ENCODE results near the gene PADI2. TPM values are rescaled to one million over a fixed set of nuclear protein-coding genes. Genes with fewer than 3 reads are reported as not detected.

PADI2 gene
- total and polyA plus RNA-seq, 9 donors, result 37.2 to 81.7 (median 67.8) TPM

DNA sequence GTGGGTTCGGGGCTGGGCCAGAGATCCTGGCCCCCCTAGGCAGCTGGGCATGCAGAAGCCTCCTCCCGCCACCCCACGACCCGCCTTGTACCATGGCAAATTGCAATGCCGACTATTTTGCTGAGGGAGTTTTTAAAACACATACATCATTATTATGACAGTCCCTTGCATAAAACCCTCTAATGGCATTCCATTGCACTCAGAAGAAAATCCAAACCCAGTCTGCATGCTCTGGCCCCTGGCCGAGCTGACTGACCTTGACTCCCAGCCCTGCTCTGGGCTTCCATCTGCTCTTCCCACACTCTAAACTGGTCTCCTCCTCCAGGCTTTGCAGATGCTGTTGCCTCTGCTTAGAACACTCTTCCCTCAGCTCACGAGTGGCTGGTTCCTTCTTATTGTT is 28.0 kb downstream of the PADI2 start:
- Histone ChIP-seq H3K9me3 (replicated peaks; ENCODE audit: control insufficient read depth, low read depth, low read length) (peaks cover 2% of the 10 kb centered on the region), H3K4me3 (ENCODE audit: low read length) (no peak overlapping the region), H3K27ac (ENCODE audit: low read length) (no peak overlapping the region), H3K27me3 (ENCODE audit: control insufficient read depth, insufficient read depth, low read length) (peaks cover 6% of the 10 kb centered on the region), H3K4me1 (ENCODE audit: control insufficient read depth, insufficient read depth, low read length) (peaks cover 18% of the 10 kb centered on the region), H3K36me3 (ENCODE audit: control insufficient read depth, insufficient read depth, low read length) (peaks cover 5% of the 10 kb centered on the region)
- no peak for DNase-seq
- WGBS (ENCODE audit: insufficient coverage), result 61% methylated on average over 4 of the region's 7 CpGs

- peaks cover 4% of the 10 kb centered on the region for H3K27me3 ChIP-seq (ENCODE audit: control insufficient read depth, insufficient read depth, low read length)
- no peak for DNase-seq
- no peak overlapping the region for H3K4me3 ChIP-seq (ENCODE audit: low read length)
- H3K27ac ChIP-seq (ENCODE audit: low read length), result no peak overlapping the region
- WGBS (ENCODE audit: insufficient coverage), result 82% methylated on average over 13 of the region's 14 CpGs
- peaks cover 2% of the 10 kb centered on the region for H3K9me3 ChIP-seq (replicated peaks; ENCODE audit: control insufficient read depth, low read depth, low read length)
- H3K36me3 ChIP-seq (ENCODE audit: control insufficient read depth, insufficient read depth, low read length), result peaks cover 5% of the 10 kb centered on the region
- H3K4me1 ChIP-seq (ENCODE audit: control insufficient read depth, insufficient read depth, low read length), result peaks cover 18% of the 10 kb centered on the region
Measured at GRCh38 chr1:17089506-17089905, 29.7 kb downstream of the PADI2 start.

DNA sequence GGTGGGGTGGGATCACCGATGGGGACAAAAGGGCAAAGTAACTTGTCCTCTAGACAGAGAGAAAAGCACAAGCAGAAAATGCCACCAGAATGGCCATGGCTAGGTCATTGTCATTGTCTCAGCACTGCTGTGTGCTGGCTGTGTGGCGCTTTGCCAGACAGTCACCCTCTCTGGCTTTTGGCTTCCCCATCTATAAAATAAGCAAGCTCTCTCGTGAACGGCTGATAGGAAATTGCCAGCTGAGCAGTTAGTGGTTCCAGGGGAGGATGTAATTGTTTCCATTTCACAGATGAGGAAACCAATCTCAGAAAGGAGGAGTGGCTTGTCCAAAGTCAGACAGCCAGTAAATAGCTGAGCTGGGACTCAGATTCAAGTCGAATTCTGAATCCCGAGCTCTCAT is 32.5 kb downstream of the PADI2 start:
- Histone ChIP-seq H3K36me3 (ENCODE audit: control insufficient read depth, insufficient read depth, low read length) (no peaks in the 10 kb centered on the region), H3K27ac (ENCODE audit: low read length) (no peak overlapping the region)
- 60% methylated on average over 2 of the region's 6 CpGs for WGBS (ENCODE audit: insufficient coverage)

DNA sequence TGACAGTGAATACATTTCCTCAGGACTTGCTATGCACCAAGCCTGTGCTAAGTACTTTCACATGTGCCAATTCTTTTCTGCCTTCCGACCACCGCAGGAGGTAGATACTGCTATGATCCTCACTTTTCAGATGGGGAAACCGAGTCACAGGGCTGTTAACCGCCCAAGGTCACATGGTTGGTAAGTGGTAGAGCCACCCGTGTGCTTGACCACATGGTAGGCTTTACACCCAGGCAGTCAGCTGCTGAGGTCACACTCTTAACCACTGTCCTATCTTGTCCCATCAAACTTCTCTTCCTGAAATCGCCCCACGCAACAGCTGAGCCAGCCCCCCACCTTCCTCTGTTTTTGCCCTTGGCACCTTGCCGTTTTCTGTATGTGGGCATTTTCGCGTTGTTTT is 34.5 kb downstream of the PADI2 start:
- Histone ChIP-seq H3K27me3 (ENCODE audit: control insufficient read depth, insufficient read depth, low read length) (peaks cover 2% of the 10 kb centered on the region), H3K9me3 (replicated peaks; ENCODE audit: control insufficient read depth, low read depth, low read length) (no peaks in the 10 kb centered on the region), H3K27ac (ENCODE audit: low read length) (no peak overlapping the region), H3K4me3 (ENCODE audit: low read length) (no peak overlapping the region), H3K36me3 (ENCODE audit: control insufficient read depth, insufficient read depth, low read length) (no peaks in the 10 kb centered on the region), H3K4me1 (ENCODE audit: control insufficient read depth, insufficient read depth, low read length) (peaks cover 16% of the 10 kb centered on the region)
- DNase-seq, result no peak
- WGBS (ENCODE audit: insufficient coverage), result 74% methylated on average over 9 of the region's 10 CpGs

More for the DNA sequence above, 32.5 kb downstream of the PADI2 start:
- no peak overlapping the region for H3K4me3 ChIP-seq (ENCODE audit: low read length)
- peaks cover 2% of the 10 kb centered on the region for H3K27me3 ChIP-seq (ENCODE audit: control insufficient read depth, insufficient read depth, low read length)
- peaks cover 9% of the 10 kb centered on the region for H3K4me1 ChIP-seq (ENCODE audit: control insufficient read depth, insufficient read depth, low read length)
- H3K9me3 ChIP-seq (replicated peaks; ENCODE audit: control insufficient read depth, low read depth, low read length), result no peaks in the 10 kb centered on the region
- DNase-seq, result no peak

DNA sequence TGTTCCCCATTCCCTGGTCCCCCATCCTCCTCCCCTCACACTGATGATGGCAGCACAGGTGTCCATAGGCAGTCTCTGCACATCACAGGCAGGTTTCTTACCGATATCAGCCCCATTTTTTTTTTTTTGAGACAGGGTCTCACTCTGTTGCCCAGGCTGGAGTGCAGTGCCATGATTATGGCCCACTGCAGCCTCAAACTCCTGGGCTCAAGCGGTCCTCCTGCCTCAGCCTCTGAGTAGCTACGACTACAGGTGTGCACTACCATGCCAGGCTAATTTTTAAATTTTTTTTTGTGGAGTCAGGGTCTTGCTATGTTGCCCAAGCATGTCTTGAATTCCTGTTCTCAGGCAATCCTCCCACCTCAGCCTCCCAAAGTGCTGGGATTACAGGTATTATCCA is 36.5 kb downstream of the PADI2 start:
- no peak overlapping the region for H3K4me3 ChIP-seq (ENCODE audit: low read length)
- no peaks in the 10 kb centered on the region for H3K27me3 ChIP-seq (ENCODE audit: control insufficient read depth, insufficient read depth, low read length)
- peaks cover 16% of the 10 kb centered on the region for H3K4me1 ChIP-seq (ENCODE audit: control insufficient read depth, insufficient read depth, low read length)
- WGBS (ENCODE audit: insufficient coverage), result 100% methylated on average over 2 of the region's 3 CpGs
- no peak overlapping the region for H3K27ac ChIP-seq (ENCODE audit: low read length)
- DNase-seq, result no peak
- H3K36me3 ChIP-seq (ENCODE audit: control insufficient read depth, insufficient read depth, low read length), result no peaks in the 10 kb centered on the region
- H3K9me3 ChIP-seq (replicated peaks; ENCODE audit: control insufficient read depth, low read depth, low read length), result no peaks in the 10 kb centered on the region

DNA sequence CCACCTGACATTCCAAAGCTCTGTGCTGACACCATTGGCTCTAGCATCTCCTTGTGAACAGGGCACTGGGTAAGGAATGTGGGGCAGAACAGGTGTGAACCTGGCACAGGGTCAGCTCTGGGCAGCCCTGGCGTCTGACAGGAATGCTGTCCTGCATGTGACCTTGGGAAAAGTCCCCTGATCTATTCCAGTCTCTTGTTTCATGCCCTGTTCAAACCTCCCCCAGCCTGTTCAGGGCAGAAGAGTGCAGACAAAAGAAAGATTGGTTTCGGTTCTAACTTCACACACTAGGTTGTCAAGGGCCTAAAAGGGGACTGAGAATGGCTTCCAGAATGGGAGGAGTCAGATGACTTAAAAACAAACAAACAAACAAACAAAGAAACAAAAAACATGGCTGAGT is 37.8 kb downstream of the PADI2 start:
- no peaks in the 10 kb centered on the region for H3K36me3 ChIP-seq (ENCODE audit: control insufficient read depth, insufficient read depth, low read length)
- H3K9me3 ChIP-seq (replicated peaks; ENCODE audit: control insufficient read depth, low read depth, low read length), result no peaks in the 10 kb centered on the region
- no peak overlapping the region for H3K4me3 ChIP-seq (ENCODE audit: low read length)
- peaks cover 16% of the 10 kb centered on the region for H3K4me1 ChIP-seq (ENCODE audit: control insufficient read depth, insufficient read depth, low read length)
- no peaks in the 10 kb centered on the region for H3K27me3 ChIP-seq (ENCODE audit: control insufficient read depth, insufficient read depth, low read length)
- WGBS (ENCODE audit: insufficient coverage), result no CpG with 5 or more reads among the region's 2 CpGs
- DNase-seq, result peak; percentile 41
- peak overlapping the region; percentile 62 for H3K27ac ChIP-seq (ENCODE audit: low read length)

DNA sequence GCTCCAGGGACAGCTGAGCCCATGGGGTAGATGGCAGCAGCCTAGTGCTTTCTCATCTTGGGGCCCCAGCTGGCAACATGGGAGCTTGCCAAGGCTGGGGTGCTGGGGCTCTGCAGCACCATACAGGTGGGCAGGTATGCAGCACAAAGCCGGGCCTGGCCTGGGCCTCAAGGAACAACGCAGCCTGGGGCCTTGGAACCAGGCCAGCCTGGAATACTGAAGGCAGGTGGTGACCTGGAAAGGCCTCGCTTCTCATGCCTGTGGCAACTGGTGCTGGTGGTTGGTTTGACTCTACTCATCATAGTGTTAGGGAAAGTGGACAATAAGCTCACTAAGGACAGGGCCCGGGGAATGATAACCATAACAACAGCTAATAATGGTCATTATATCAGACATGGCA is 38.4 kb downstream of the PADI2 start:
- Histone ChIP-seq H3K27me3 (ENCODE audit: control insufficient read depth, insufficient read depth, low read length) (no peaks in the 10 kb centered on the region), H3K9me3 (replicated peaks; ENCODE audit: control insufficient read depth, low read depth, low read length) (no peaks in the 10 kb centered on the region), H3K4me1 (ENCODE audit: control insufficient read depth, insufficient read depth, low read length) (peaks cover 16% of the 10 kb centered on the region), H3K4me3 (ENCODE audit: low read length) (no peak overlapping the region), H3K27ac (ENCODE audit: low read length) (peak overlapping the region; percentile 62), H3K36me3 (ENCODE audit: control insufficient read depth, insufficient read depth, low read length) (no peaks in the 10 kb centered on the region)
- peak; percentile 39 for DNase-seq
- 24% methylated on average over 2 of the region's 4 CpGs for WGBS (ENCODE audit: insufficient coverage)

DNA sequence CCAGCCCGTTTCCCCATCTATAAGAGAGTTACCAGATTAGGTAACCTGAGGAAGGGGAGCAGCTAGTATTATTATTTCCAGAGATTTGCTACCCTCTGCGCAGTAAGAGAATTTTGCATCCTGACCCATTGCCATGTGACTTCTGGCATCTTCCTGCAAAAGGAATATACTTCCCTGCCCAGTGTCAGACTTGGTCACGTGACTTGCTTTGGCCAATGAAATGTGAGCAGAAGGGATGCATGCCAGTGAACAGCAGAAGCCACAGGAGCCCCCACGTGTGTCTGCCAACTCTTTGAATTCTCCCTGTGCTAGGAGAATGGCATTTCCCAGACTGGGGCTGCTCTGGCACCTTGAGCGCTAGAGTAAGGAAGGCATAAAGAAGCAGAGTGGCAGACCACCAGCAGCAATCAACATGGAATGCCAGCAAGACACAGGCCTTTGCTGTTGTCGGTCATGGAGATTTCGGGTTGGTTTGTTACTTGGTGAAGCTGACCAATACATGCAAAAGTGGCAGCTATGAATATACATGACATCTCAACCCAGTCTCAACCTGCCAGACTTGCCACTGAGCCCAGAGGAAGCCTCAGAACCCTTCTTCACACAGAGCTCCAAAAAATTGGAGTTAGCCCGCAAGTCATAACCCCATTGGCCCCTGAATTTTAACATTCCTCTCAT is 39.0 kb downstream of the PADI2 start:
- Histone ChIP-seq H3K9me3 (replicated peaks; ENCODE audit: control insufficient read depth, low read depth, low read length) (no peaks in the 10 kb centered on the region), H3K27me3 (ENCODE audit: control insufficient read depth, insufficient read depth, low read length) (no peaks in the 10 kb centered on the region), H3K27ac (ENCODE audit: low read length) (peak overlapping the region; percentile 62), H3K36me3 (ENCODE audit: control insufficient read depth, insufficient read depth, low read length) (no peaks in the 10 kb centered on the region), H3K4me3 (ENCODE audit: low read length) (no peak overlapping the region), H3K4me1 (ENCODE audit: control insufficient read depth, insufficient read depth, low read length) (peaks cover 16% of the 10 kb centered on the region)
- no peak for DNase-seq
- WGBS (ENCODE audit: insufficient coverage), result 85% methylated on average over 5 of the region's 8 CpGs

DNA sequence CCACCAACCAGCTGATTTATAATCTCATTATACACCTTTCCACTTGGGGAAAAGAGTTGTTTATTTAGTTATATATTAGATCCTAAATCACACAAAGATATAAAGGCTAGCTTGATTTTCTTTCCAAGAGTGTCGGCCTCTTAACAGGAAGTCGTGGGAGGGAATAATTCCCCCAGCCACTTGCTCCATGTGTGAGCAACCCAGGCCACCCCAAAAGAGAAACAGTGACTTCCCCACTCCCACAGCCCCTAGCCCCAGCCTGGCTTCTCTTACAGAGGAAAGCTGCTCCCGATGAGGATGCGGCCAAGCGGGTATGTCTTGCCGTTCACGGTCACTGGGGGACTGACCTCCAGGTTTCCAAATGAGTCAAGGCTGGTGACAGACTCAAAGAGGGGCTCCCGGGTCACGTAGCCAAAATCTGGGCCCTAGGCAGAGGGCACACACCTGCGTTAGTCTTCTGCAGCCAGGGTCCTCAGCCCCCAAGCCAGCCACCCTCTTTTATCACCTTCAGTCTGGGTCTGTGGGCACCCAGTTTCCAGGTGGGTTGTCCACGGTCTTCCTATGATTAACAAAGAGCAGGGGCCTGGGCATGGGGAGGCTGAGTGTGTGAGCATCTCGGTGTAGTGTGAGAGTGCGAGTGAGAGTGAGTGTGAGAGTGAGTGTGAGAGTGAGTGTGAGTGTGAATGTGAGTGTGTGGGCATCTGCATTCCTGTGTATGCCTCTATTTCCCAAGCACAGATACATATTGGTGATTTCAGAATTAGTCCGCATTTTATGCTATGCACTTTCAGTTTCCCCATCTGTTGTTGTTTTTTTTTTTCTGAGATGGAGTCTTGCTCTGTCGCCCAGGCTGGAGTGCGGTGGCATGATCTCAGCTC is 40.0 kb downstream of the PADI2 start:
- Histone ChIP-seq H3K27ac (ENCODE audit: low read length) (no peak overlapping the region), H3K36me3 (ENCODE audit: control insufficient read depth, insufficient read depth, low read length) (no peaks in the 10 kb centered on the region), H3K9me3 (replicated peaks; ENCODE audit: control insufficient read depth, low read depth, low read length) (no peaks in the 10 kb centered on the region), H3K27me3 (ENCODE audit: control insufficient read depth, insufficient read depth, low read length) (no peaks in the 10 kb centered on the region), H3K4me3 (ENCODE audit: low read length) (no peak overlapping the region), H3K4me1 (ENCODE audit: control insufficient read depth, insufficient read depth, low read length) (peaks cover 16% of the 10 kb centered on the region)
- WGBS (ENCODE audit: insufficient coverage), result 69% methylated on average over 7 of the region's 16 CpGs
- no peak for DNase-seq

DNA sequence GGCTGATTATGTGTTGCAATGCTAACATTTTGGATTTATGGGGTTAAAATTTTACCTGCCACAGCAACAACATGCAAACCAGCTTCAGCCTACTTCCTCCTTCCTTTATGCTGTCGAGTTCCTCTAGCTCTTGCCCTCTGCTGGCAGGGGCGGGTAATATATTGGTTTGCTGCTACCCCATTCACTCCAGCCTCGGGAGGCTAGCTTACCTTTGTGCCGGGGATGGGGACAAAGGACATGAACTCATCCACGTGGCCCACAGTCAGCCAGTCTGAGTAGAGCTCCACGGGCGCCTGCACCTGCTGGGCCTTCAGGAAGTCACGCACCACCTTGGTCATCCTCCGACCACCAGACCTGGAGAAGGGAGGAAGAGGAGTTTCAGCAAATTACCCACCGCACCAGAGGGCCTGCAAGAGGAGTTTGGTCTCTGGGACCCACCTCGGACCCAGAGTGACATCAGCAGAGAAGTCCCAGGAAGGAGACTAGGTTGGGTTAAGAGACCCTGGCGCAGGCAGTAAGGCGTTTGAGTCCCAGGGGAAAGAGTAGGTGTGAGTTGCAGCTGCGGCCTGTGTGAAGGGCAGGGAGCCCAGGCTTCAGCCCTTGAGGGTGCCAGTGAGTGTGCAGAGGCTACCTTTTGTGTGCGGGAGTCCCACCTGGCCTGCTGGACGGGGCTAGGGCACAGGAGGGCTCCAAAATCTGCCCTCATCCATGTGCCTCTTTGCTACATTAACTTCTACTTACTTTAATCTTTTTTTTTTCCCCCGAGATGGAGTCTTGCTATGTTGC is 43.6 kb downstream of the PADI2 start:
- Histone ChIP-seq H3K36me3 (ENCODE audit: control insufficient read depth, insufficient read depth, low read length) (no peaks in the 10 kb centered on the region), H3K27me3 (ENCODE audit: control insufficient read depth, insufficient read depth, low read length) (no peaks in the 10 kb centered on the region), H3K4me1 (ENCODE audit: control insufficient read depth, insufficient read depth, low read length) (peaks cover 6% of the 10 kb centered on the region), H3K9me3 (replicated peaks; ENCODE audit: control insufficient read depth, low read depth, low read length) (no peaks in the 10 kb centered on the region), H3K27ac (ENCODE audit: low read length) (no peak overlapping the region), H3K4me3 (ENCODE audit: low read length) (no peak overlapping the region)
- WGBS (ENCODE audit: insufficient coverage), result 73% methylated on average over 10 of the region's 17 CpGs
- DNase-seq, result no peak
